HL-60 (cell line): ENCODE measurements around the gene TRPM6.

Experiments
- CTCF ChIP-seq: IDR thresholded peaks from one replicate; pipeline ENCODE4 v1.5.1; 2011; ENCODE audit warnings: low read length, control low read depth, inconsistent platforms; ENCODE audit not compliant: insufficient read depth
- GABPA ChIP-seq: IDR thresholded peaks from 2 replicates; pipeline ENCODE4 v1.6.1; 2012; ENCODE audit warnings: low read depth
- POLR2AphosphoS5 ChIP-seq: IDR thresholded peaks from 2 replicates; pipeline ENCODE4 v1.6.1; 2012; ENCODE audit warnings: low read depth
- REST ChIP-seq: IDR thresholded peaks from 2 replicates; pipeline ENCODE4 v1.6.1; 2012; ENCODE audit warnings: low read depth; ENCODE audit not compliant: insufficient replicate concordance

DNA sequence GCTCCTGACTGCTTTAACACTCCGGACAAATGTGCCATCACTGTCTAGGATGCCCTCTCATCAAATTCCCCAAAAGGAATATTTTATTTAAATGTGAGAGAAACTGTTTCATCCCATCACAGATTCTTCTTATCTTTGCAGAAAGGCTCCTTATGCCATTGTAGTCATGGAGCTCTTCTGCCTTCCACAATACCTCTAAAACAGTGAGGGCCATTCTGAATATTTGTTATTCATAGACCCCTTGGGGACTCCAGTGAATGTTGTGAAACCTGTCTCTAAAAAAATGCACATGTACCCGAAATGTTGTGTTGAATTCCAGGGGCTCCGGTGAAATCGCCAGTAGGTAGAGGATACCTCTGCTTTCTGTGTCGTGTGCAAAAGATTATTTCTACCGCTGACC is 213.6 kb downstream of the TRPM6 start:
- no peak for TF ChIP-seq CTCF
- no peak for TF ChIP-seq REST
- no peak for TF ChIP-seq POLR2AphosphoS5
- TF ChIP-seq GABPA, result no peak
